HepG2 (cell line): ENCODE measurements around the gene EFCAB8. TPM values are rescaled to one million over a fixed set of nuclear protein-coding genes. Genes with fewer than 3 reads are reported as not detected.
A peak's percentile ranks its signal among the peaks of the same experiment; 100 is the strongest.

Experiments used
- ATAC-seq: fragments of 200-7000 bp; cut with Tn5 transposase; 3 replicates; pipeline ENCODE4 v1.9.1; 2020; ENCODE audit warnings: mild to moderate bottlenecking, moderate library complexity
- BruUV-seq: library from RNA; stranded (reverse); fragments of 400-500 nt; replicated peaks from 2 replicates; lab custom pipeline; 2021; lab: Mats Ljungman, UMichigan
- CTCF ChIA-PET: fragments of 300-600 bp; formaldehyde crosslinking; extraction: SDS; loops from one replicate; lab custom pipeline; 2021; ENCODE audit warnings: low total read pairs, inconsistent platforms, low intra/inter-chr PET ratio; lab: Yijun Ruan, JAX
- POLR2A ChIA-PET: fragments of 350-600 bp; sonication (Branson Sonifier 250); formaldehyde crosslinking; loops from one replicate; lab custom pipeline; 2020; ENCODE audit warnings: antibody characterized with exemption, inconsistent platforms; lab: Yijun Ruan, JAX
- DNase-seq: peaks from one replicate; pipeline ENCODE4 v3.0.0-alpha.2; 2015; ENCODE audit warnings: low spot score
- FAIRE-seq: peaks from 3 replicates; lab custom pipeline; 2011; peaks lifted over from hg19 to GRCh38; lab: Jason Lieb, UNC
- H2AFZ ChIP-seq: one replicate; pipeline ENCODE4 v1.6.1; 2011; ENCODE audit warnings: low read length, inconsistent platforms
- H3K27ac ChIP-seq: fragments of 300-600 bp; 3 replicates; pipeline ENCODE4 v1.8.0; 2011; ENCODE audit warnings: mixed run types, mild to moderate bottlenecking, mixed read lengths, low read length, inconsistent platforms; ENCODE audit not compliant: insufficient read depth; ENCODE audit errors: extremely low read length
- H3K27me3 ChIP-seq, 2 experiments: fragments of 200-600 bp in 1 of 2; 2 replicates in 1 of 2; 3 replicates in 1 of 2; pipeline versions ENCODE4 v1.6.0 to v1.8.0; 2011; ENCODE audit warnings: low read length in 2 of 2, mild to moderate bottlenecking in 2 of 2, moderate library complexity in 2 of 2, inconsistent platforms in 1 of 2; ENCODE audit not compliant: insufficient read depth in 2 of 2, control insufficient read depth in 1 of 2
- H3K36me3 ChIP-seq, 2 experiments: fragments of 200-600 bp in 1 of 2; replicated peaks in 1 of 2; 2 replicates in 1 of 2; 3 replicates in 1 of 2; pipeline versions ENCODE4 v1.5.1 to v1.8.0; 2011; ENCODE audit warnings: low read length in 2 of 2, inconsistent platforms in 1 of 2; ENCODE audit not compliant: insufficient read depth in 2 of 2, control insufficient read depth in 1 of 2
- H3K4me1 ChIP-seq: 2 replicates; pipeline ENCODE4 v1.5.1; 2012; ENCODE audit warnings: low read length, inconsistent platforms; ENCODE audit not compliant: insufficient read depth
- H3K4me2 ChIP-seq: 2 replicates; pipeline ENCODE4 v1.6.0; 2011; ENCODE audit warnings: low read depth, low read length, inconsistent platforms
- H3K4me3 ChIP-seq, 3 experiments: fragments of 200-600 bp in 1 of 3; sonication (generic), shearing (Covaris generic) in 1 of 3; replicated peaks in 1 of 3; 2 replicates each; pipeline ENCODE4 v1.5.1; 2011 to 2016; ENCODE audit warnings: low read length in 3 of 3, inconsistent platforms in 2 of 3, low read depth in 2 of 3, mild to moderate bottlenecking in 2 of 3, control low read depth in 1 of 3, mixed read lengths in 1 of 3; ENCODE audit not compliant: insufficient read depth in 1 of 3
- H3K79me2 ChIP-seq: one replicate; pipeline ENCODE4 v1.6.1; 2011; ENCODE audit warnings: low read length, inconsistent platforms; ENCODE audit not compliant: insufficient read depth
- H3K9ac ChIP-seq: 2 replicates; pipeline ENCODE4 v1.6.0; 2011; ENCODE audit warnings: mild to moderate bottlenecking, low read depth, low read length, inconsistent platforms; ENCODE audit not compliant: insufficient read depth
- H3K9me3 ChIP-seq: 2 replicates; pipeline ENCODE4 v1.5.1; 2012; ENCODE audit warnings: mild to moderate bottlenecking, low read length
- H4K20me1 ChIP-seq: 2 replicates; pipeline ENCODE4 v1.6.0; 2011; ENCODE audit warnings: inconsistent platforms, mild to moderate bottlenecking, low read length, moderate library complexity; ENCODE audit not compliant: insufficient read depth
- HNRNPL ChIP-seq: fragments of 200-400 bp; formaldehyde crosslinking; IDR thresholded peaks from 2 replicates; pipeline ENCODE4 v1.6.1; 2017; ENCODE audit warnings: mild to moderate bottlenecking, low read depth, low read length
- NCOA5 ChIP-seq: sonication (generic); formaldehyde crosslinking; IDR thresholded peaks from 2 replicates; pipeline ENCODE4 v1.4.0; 2020; ENCODE audit warnings: missing genetic modification reagents
- NFKBIZ ChIP-seq: IDR thresholded peaks from 2 replicates; pipeline ENCODE4 v1.6.1; 2018; ENCODE audit warnings: missing genetic modification reagents, missing compliant biosample characterization
- REXO4 ChIP-seq: sonication (generic); formaldehyde crosslinking; IDR thresholded peaks from 2 replicates; pipeline ENCODE4 v1.8.0; 2022; ENCODE audit warnings: missing genetic modification reagents, mild to moderate bottlenecking, borderline replicate concordance
- SRY ChIP-seq: sonication (generic); formaldehyde crosslinking; IDR thresholded peaks from 2 replicates; pipeline ENCODE4 v1.8.0; 2022; ENCODE audit warnings: mild to moderate bottlenecking, missing genetic modification reagents
- ZMAT3 ChIP-seq: sonication (generic); formaldehyde crosslinking; conservative IDR thresholded peaks from 2 replicates; pipeline ENCODE4 v1.7.0; 2021; ENCODE audit warnings: missing genetic modification reagents
- ZNF10 ChIP-seq: sonication (generic); formaldehyde crosslinking; IDR thresholded peaks from 2 replicates; pipeline ENCODE4 v1.4.0; 2020; ENCODE audit warnings: mild to moderate bottlenecking, low read depth, missing genetic modification reagents, borderline replicate concordance
- ZNF451 ChIP-seq: sonication (generic); formaldehyde crosslinking; IDR thresholded peaks from 2 replicates; pipeline ENCODE4 v1.5.0; 2020; ENCODE audit warnings: mild to moderate bottlenecking, missing genetic modification reagents
- ZNF557 ChIP-seq: sonication (generic); formaldehyde crosslinking; IDR thresholded peaks from 2 replicates; pipeline ENCODE4 v1.4.0; 2020; ENCODE audit warnings: missing genetic modification reagents
- ZNF644 ChIP-seq: IDR thresholded peaks from 2 replicates; pipeline ENCODE4 v1.6.1; 2016; ENCODE audit warnings: low read depth
- ZNF672 ChIP-seq: sonication (generic); formaldehyde crosslinking; IDR thresholded peaks from 2 replicates; pipeline ENCODE4 v1.8.1; 2022; ENCODE audit warnings: missing genetic modification reagents
- ZNF781 ChIP-seq: sonication (generic); formaldehyde crosslinking; IDR thresholded peaks from 2 replicates; pipeline ENCODE4 v1.5.1; 2020; ENCODE audit warnings: borderline replicate concordance, mild to moderate bottlenecking, missing genetic modification reagents; ENCODE audit errors: not compliant biosample characterization
- ZSCAN25 ChIP-seq: sonication (generic); formaldehyde crosslinking; IDR thresholded peaks from 2 replicates; pipeline ENCODE4 v1.8.0; 2022; ENCODE audit warnings: mild to moderate bottlenecking, missing genetic modification reagents
- WGBS: methylation state at CpG from one replicate; pipeline ENCODE4 v1.1.6; 2017; ENCODE audit warnings: low lambda C conversion rate; 5-methylcytosine and 5-hydroxymethylcytosine counted together
- in situ Hi-C: cut with HindIII; loops from 2 replicates; pipeline ENCODE4 v1.10.0; 2017; ENCODE audit warnings: low pct_unique_long_range_greater_than_20kb; ENCODE audit not compliant: extremely low pct_ligation_motif_present
- intact Hi-C: fragments of 100-400 bp; cut with micrococcal nuclease; formaldehyde crosslinking; loops from one replicate; pipeline ENCODE4 v1.10.0; 2022; ENCODE audit not compliant: unreplicated experiment
- polyA plus RNA-seq, 8 experiments: library from polyadenylated mRNA; depleted of rRNA in 3 of 8; stranded (reverse) in 7 of 8; unstranded in 1 of 8; fragments of >200 nt; fragmentation: Illumina TruSeq in 4 of 8; extraction: Trizol in 4 of 8; gene quantifications; 2 replicates each; pipeline versions ENCODE4 v1.2.1 to v1.2.3, GENCODE V29; 2011 to 2016; ENCODE audit warnings: low read depth in 4 of 8, missing spikeins in 1 of 8, mixed read lengths in 1 of 8; ENCODE audit not compliant: insufficient read depth in 1 of 8
- total RNA-seq, 5 experiments: library from RNA; depleted of rRNA; stranded (reverse); fragments of >200 nt; fragmentation: Illumina TruSeq; extraction: Trizol; gene quantifications; 2 replicates each; pipeline ENCODE4 v1.2.3, GENCODE V29; 2016; ENCODE audit warnings: low read depth in 1 of 5
- TF ChIP-seq, protein P1 (sequence below): sonication (generic); formaldehyde crosslinking; IDR thresholded peaks from 2 replicates; pipeline ENCODE4 v1.5.0; 2020; ENCODE audit warnings: mild to moderate bottlenecking, missing genetic modification reagents
- TF ChIP-seq, protein P2 (sequence below): sonication (generic); formaldehyde crosslinking; conservative IDR thresholded peaks from 2 replicates; pipeline ENCODE4 v1.8.0; 2022; ENCODE audit warnings: mild to moderate bottlenecking, moderate library complexity, missing genetic modification reagents
- TF ChIP-seq, protein P3 (sequence below): sonication (generic); formaldehyde crosslinking; IDR thresholded peaks from 2 replicates; pipeline ENCODE4 v1.8.1; 2023; ENCODE audit warnings: mild to moderate bottlenecking, missing genetic modification reagents, borderline replicate concordance
- TF ChIP-seq, protein P4 (sequence below): sonication (generic); formaldehyde crosslinking; IDR thresholded peaks from 2 replicates; pipeline ENCODE4 v1.5.1; 2020; ENCODE audit warnings: mild to moderate bottlenecking, missing genetic modification reagents

The EFCAB8 gene
- total and polyA plus RNA-seq, 2 of the 13 experiments (the other 11 are each of a cell fraction or from before 2014, with no cell fraction given): 0.15 to 0.22 TPM

DNA sequence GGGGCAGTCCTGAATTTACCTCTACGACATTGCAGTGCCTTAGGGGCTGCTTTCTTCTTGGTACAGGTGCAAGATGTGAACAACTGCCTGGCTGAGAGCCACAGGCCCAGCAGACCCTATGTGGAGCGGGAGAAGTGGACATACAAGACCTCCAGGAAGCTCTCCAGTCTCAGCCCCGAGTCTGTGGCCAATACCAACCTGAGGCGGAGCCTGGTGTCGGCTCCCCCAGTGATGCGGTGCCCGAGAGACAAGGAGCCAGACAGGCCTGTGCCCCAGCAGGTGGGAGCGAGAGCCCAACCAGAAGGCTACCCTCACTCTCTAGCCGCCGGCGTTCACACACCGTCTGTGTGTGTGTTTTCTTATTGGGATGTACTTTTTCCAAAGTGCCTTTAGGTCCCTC lies 59.6 kb downstream of the EFCAB8 start:
- intact Hi-C loops: no loop called here
- WGBS: 42% methylated on average over 10 of the region's 12 CpGs
- TF ChIP-seq SRY (no peak), NCOA5 (CRISPR knock-in tag) (no peak), ZMAT3 (CRISPR knock-in tag) (no peak), ZNF672 (CRISPR knock-in tag) (no peak), NFKBIZ (CRISPR knock-in tag) (no peak), ZNF781 (no peak), ZNF451 (CRISPR knock-in tag) (no peak), REXO4 (CRISPR knock-in tag) (no peak), ZNF644 (CRISPR knock-in tag) (no peak), ZNF10 (CRISPR knock-in tag) (no peak), HNRNPL (no peak), ZSCAN25 (CRISPR knock-in tag) (no peak), ZNF557 (CRISPR knock-in tag) (no peak)
- TF ChIP-seq, protein P1, sequence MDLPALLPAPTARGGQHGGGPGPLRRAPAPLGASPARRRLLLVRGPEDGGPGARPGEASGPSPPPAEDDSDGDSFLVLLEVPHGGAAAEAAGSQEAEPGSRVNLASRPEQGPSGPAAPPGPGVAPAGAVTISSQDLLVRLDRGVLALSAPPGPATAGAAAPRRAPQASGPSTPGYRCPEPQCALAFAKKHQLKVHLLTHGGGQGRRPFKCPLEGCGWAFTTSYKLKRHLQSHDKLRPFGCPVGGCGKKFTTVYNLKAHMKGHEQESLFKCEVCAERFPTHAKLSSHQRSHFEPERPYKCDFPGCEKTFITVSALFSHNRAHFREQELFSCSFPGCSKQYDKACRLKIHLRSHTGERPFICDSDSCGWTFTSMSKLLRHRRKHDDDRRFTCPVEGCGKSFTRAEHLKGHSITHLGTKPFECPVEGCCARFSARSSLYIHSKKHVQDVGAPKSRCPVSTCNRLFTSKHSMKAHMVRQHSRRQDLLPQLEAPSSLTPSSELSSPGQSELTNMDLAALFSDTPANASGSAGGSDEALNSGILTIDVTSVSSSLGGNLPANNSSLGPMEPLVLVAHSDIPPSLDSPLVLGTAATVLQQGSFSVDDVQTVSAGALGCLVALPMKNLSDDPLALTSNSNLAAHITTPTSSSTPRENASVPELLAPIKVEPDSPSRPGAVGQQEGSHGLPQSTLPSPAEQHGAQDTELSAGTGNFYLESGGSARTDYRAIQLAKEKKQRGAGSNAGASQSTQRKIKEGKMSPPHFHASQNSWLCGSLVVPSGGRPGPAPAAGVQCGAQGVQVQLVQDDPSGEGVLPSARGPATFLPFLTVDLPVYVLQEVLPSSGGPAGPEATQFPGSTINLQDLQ (CRISPR knock-in tag): no peak
- TF ChIP-seq, protein P2, sequence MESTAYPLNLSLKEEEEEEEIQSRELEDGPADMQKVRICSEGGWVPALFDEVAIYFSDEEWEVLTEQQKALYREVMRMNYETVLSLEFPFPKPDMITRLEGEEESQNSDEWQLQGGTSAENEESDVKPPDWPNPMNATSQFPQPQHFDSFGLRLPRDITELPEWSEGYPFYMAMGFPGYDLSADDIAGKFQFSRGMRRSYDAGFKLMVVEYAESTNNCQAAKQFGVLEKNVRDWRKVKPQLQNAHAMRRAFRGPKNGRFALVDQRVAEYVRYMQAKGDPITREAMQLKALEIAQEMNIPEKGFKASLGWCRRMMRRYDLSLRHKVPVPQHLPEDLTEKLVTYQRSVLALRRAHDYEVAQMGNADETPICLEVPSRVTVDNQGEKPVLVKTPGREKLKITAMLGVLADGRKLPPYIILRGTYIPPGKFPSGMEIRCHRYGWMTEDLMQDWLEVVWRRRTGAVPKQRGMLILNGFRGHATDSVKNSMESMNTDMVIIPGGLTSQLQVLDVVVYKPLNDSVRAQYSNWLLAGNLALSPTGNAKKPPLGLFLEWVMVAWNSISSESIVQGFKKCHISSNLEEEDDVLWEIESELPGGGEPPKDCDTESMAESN (CRISPR knock-in tag): no peak
- TF ChIP-seq, protein P3, sequence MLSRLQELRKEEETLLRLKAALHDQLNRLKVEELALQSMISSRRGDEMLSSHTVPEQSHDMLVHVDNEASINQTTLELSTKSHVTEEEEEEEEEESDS: no peak
- TF ChIP-seq, protein P4, sequence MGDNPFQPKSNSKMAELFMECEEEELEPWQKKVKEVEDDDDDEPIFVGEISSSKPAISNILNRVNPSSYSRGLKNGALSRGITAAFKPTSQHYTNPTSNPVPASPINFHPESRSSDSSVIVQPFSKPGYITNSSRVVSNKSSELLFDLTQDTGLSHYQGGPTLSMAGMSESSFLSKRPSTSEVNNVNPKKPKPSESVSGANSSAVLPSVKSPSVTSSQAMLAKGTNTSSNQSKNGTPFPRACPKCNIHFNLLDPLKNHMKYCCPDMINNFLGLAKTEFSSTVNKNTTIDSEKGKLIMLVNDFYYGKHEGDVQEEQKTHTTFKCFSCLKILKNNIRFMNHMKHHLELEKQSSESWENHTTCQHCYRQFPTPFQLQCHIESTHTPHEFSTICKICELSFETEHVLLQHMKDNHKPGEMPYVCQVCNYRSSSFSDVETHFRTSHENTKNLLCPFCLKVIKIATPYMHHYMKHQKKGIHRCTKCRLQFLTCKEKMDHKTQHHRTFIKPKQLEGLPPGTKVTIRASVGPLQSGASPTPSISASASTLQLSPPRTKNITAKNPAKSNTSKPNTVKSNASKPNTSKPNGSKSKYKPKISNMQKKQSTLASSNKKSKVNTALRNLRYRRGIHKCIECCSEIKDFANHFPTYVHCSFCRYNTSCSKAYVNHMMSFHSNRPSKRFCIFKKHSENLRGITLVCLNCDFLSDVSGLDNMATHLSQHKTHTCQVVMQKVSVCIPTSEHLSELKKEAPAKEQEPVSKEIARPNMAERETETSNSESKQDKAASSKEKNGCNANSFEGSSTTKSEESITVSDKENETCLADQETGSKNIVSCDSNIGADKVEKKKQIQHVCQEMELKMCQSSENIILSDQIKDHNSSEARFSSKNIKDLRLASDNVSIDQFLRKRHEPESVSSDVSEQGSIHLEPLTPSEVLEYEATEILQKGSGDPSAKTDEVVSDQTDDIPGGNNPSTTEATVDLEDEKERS (CRISPR knock-in tag): no peak
- BruUV-seq: no TSS peak
- no peaks in the 10 kb centered on the region for H3K4me1 ChIP-seq
- no peak overlapping the region for H3K9ac ChIP-seq
- H3K4me3 ChIP-seq: no peak overlapping the region
- H3K4me2 ChIP-seq: no peak overlapping the region
- H3K27me3 ChIP-seq: peaks cover 0 to 28% of the 10 kb centered on the region in 2 experiments; a peak in 4 of 5 replicates
- ChIA-PET CTCF (no interaction called here), POLR2A (no interaction called here)
- FAIRE-seq (no peak), DNase-seq (no peak), ATAC-seq (peak; percentile 32)
- H3K9me3 ChIP-seq: peaks cover 13% of the 10 kb centered on the region
- H2AFZ ChIP-seq: no peak overlapping the region
- no peak overlapping the region for H3K27ac ChIP-seq
- no peaks in the 10 kb centered on the region for H3K79me2 ChIP-seq
- H4K20me1 ChIP-seq: no peaks in the 10 kb centered on the region
- in situ Hi-C loops: no loop called here
- H3K36me3 ChIP-seq: no peaks in the 10 kb centered on the region
